K562 treated with DMSO at 1 percent for 48 hours (cell line): ENCODE measurements around the gene ABCC6. TPM values are rescaled to one million over a fixed set of nuclear protein-coding genes. Genes with fewer than 3 reads are reported as not detected.

Source experiments
- total RNA-seq: library from RNA; unstranded; fragments of 300-600 nt; gene quantifications from 2 replicates; pipeline ENCODE4 v1.2.3, GENCODE V29; 2022; ENCODE audit warnings: low replicate concordance; ENCODE audit errors: extremely low read depth

ABCC6 gene
- not detected in 2 replicates for total RNA-seq

GRCh38 chr16:16222850-16223661, at the start of gene ABCC6:
ABCC6 (minus strand) TSS chr16:16223494; CDS start chr16:16223434, 60 bp downstream.

Other genes starting within 250 kb of the ABCC6 start
- gene NOMO3, start 9.0 kb upstream of the ABCC6 start, total RNA-seq, result not detected in 2 replicates
- gene NPIPA7, start 155.6 kb upstream of the ABCC6 start, total RNA-seq, result not detected in 2 replicates